Muscle of back (tissue), 11 donors: ENCODE results near the gene INVS. TPM values are rescaled to one million over a fixed set of nuclear protein-coding genes. Genes with fewer than 3 reads are reported as not detected.

Experiments used
- DNase-seq, 3 donors: peaks; one replicate each; pipeline versions ENCODE4 v3.0.0 to v3.0.0-alpha.2; 2013
- polyA plus RNA-seq, 10 donors: library from polyadenylated mRNA; unstranded; fragments of 120-200 nt; gene quantifications; one replicate each; pipeline ENCODE4 v1.2.1, GENCODE V29; 2013; ENCODE audit not compliant: insufficient read length in 10 of 10

Gene INVS
- polyA plus RNA-seq, 10 donors, result 8.3 to 14.2 (median 11.8) TPM

- DNase-seq, result no peak
Measured at GRCh38 chr9:100269656-100270055, 170.6 kb downstream of the INVS start.

- peak in 1 of 3 donors; percentile 49 for DNase-seq
Measured at GRCh38 chr9:100277166-100277979, 178.3 kb downstream of the INVS start.

- DNase-seq, result no peak
Measured at GRCh38 chr9:100281066-100281465, 182.0 kb downstream of the INVS start.

- DNase-seq, result peak in 1 of 3 donors; percentile 8
Measured at GRCh38 chr9:100281676-100282387, 182.8 kb downstream of the INVS start.

- DNase-seq, result no peak
Measured at GRCh38 chr9:100282388-100282719, 183.3 kb downstream of the INVS start.

GRCh38 chr9:100284247-100284646, 185.2 kb downstream of the INVS start:
- DNase-seq, result no peak

GRCh38 chr9:100285080-100285479, 186.0 kb downstream of the INVS start:
- DNase-seq, result no peak

- DNase-seq, result no peak
Measured at GRCh38 chr9:100285601-100286000, 186.6 kb downstream of the INVS start.

- no peak for DNase-seq
Measured at GRCh38 chr9:100286257-100286656, 187.2 kb downstream of the INVS start.

- no peak for DNase-seq
Measured at GRCh38 chr9:100287186-100287585, 188.1 kb downstream of the INVS start.

- no peak for DNase-seq
Measured at GRCh38 chr9:100290714-100291113, 191.7 kb downstream of the INVS start.

- DNase-seq, result no peak
Measured at GRCh38 chr9:100292414-100292813, 193.4 kb downstream of the INVS start.

- DNase-seq, result no peak
Measured at GRCh38 chr9:100294341-100294740, 195.3 kb downstream of the INVS start.

GRCh38 chr9:100294806-100295205, 195.8 kb downstream of the INVS start:
- no peak for DNase-seq

GRCh38 chr9:100295240-100295639, 196.2 kb downstream of the INVS start:
- DNase-seq, result no peak

GRCh38 chr9:100296407-100296806, 197.4 kb downstream of the INVS start:
- no peak for DNase-seq

- no peak for DNase-seq
Measured at GRCh38 chr9:100298378-100298777, 199.3 kb downstream of the INVS start.

GRCh38 chr9:100303747-100304146, 204.7 kb downstream of the INVS start:
- DNase-seq, result no peak

GRCh38 chr9:100306283-100306682, 207.2 kb downstream of the INVS start:
- no peak for DNase-seq

- DNase-seq, result no peak
Measured at GRCh38 chr9:100307080-100307479, 208.0 kb downstream of the INVS start.

- no peak for DNase-seq
Measured at GRCh38 chr9:100308965-100309564, 210.0 kb downstream of the INVS start.

GRCh38 chr9:100309992-100310391, 210.9 kb downstream of the INVS start:
- no peak for DNase-seq

GRCh38 chr9:100315561-100315960, 216.5 kb downstream of the INVS start:
- no peak for DNase-seq
